ENCODE measurements around the gene SAPCD2. TPM values are rescaled to one million over a fixed set of nuclear protein-coding genes. Genes with fewer than 3 reads are reported as not detected.

Gene SAPCD2
- total and polyA plus RNA-seq, 2 of the 8 experiments (the other 6 are each of a cell fraction or from before 2014, with no cell fraction given) = 12.7 to 32.1 TPM

DNA sequence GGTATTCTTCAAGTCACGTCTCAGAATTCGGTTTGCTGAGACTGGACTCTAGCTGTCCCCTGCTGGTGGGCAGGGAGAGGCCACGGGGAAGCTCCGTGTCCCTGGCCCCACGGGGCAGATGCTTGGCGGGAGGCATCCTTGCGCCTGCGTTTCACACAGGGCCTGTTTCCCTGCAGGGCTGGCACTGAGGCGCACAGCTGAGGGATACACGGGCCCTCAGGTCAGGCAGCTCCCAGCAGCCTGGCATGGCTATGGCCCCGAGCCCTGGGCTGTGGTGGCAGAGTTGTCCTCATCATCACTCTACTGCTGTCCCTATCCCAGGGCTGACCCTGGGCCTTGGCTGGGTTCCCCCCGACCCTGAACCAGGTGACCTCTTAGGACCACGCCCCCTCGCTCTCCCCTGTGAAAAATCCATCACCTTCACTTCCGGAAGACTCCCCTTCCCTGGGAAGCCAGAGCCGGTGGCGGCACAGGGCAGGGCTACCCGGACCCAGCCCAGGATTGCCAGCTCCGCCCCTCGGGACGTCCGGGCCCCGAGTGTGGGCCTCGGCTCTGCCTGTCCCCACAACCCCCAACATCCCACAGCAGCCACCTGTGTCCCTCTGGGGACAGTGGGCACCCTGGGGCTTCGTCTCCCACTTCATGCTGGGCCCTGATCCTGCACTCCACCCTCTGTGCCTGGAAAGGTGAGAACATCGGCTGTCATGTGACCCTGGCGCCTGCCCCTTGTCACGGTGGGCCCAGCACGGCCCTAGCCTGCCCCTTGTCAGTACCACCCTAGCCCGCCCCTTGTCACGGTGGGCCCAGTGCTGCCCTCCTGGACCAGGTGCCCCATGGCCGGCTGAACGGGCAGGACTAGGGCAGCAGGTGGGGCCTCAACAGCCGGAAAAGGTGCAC lies 39.1 kb upstream of the SAPCD2 start:
- Histone ChIP-seq H3K56ac (replicated peaks; ENCODE audit: insufficient read length, low read depth, low read length) (no peak overlapping the region), H3K4me1 (replicated peaks in 1 of 4; ENCODE audit: control insufficient read depth in 3 of 4, insufficient read depth in 4 of 4, low read length in 3 of 4) (peaks cover 0 to 3% (median 0%) of the 10 kb centered on the region in 4 experiments; a peak in 1 of 7 replicates), H3K23ac (ENCODE audit: insufficient read length) (no peak overlapping the region), H3K4me2 (ENCODE audit: insufficient read depth in 1 of 2, low read depth in 2 of 2, low read length in 2 of 2) (no peak overlapping the region), H3K27me3 (replicated peaks in 1 of 4; ENCODE audit: control insufficient read depth in 3 of 4, extremely low read depth in 1 of 4, insufficient read depth in 3 of 4, low read length in 3 of 4) (peaks cover 6 to 18% (median 13%) of the 10 kb centered on the region in 4 experiments; a peak in 6 of 7 replicates), H2BK12ac (ENCODE audit: low read depth, low read length) (no peak overlapping the region), H3K27ac (ENCODE audit: low read depth, low read length) (no peak overlapping the region), H2BK120ac (replicated peaks; ENCODE audit: low read depth, low read length) (no peak overlapping the region), H2AFZ (ENCODE audit: low read length) (no peak overlapping the region), H4K5ac (ENCODE audit: insufficient read length, low read depth, low read length) (no peak overlapping the region), H3K4me3 (ENCODE audit: extremely low read depth in 1 of 4, insufficient read depth in 2 of 4, low read depth in 3 of 4, low read length in 4 of 4) (no peak overlapping the region), H3K18ac (ENCODE audit: extremely low read depth, low read length) (no peak overlapping the region), H3K9me3 (ENCODE audit: insufficient read depth in 2 of 2, low read depth in 1 of 2, low read length in 1 of 2) (no peaks in the 10 kb centered on the region), H2BK20ac (ENCODE audit: low read length) (no peak overlapping the region), H3K23me2 (ENCODE audit: low read depth, low read length) (no peaks in the 10 kb centered on the region; the same call in 1 of the 2 replicates), H3K14ac (ENCODE audit: insufficient read length) (no peak overlapping the region), H4K91ac (replicated peaks; ENCODE audit: insufficient read length, low read length) (no peak overlapping the region), H3K9ac (replicated peaks in 1 of 4; ENCODE audit: extremely low read depth in 1 of 4, low read depth in 3 of 4, low read length in 3 of 4) (no peak overlapping the region), H3K79me2 (ENCODE audit: control insufficient read depth in 1 of 2, insufficient read depth in 2 of 2, low read length in 2 of 2) (no peaks in the 10 kb centered on the region), H2AK5ac (ENCODE audit: low read depth, low read length) (no peak overlapping the region), H3K4ac (replicated peaks; ENCODE audit: insufficient read length, low read depth, low read length) (no peak overlapping the region), H4K20me1 (replicated peaks in 1 of 2; ENCODE audit: control insufficient read depth in 1 of 2, insufficient read depth in 2 of 2, low read length in 2 of 2) (no peaks in the 10 kb centered on the region), H2BK5ac (ENCODE audit: low read depth, low read length) (no peak overlapping the region), H2BK15ac (ENCODE audit: low read length) (no peak overlapping the region), H3K36me3 (ENCODE audit: control insufficient read depth in 2 of 4, insufficient read depth in 4 of 4, low read length in 3 of 4) (peaks cover 0 to 5% (median under 1%) of the 10 kb centered on the region in 4 experiments; a peak in 3 of 8 replicates), H3K79me1 (ENCODE audit: low read depth, low read length) (no peaks in the 10 kb centered on the region; the same call in 1 of the 2 replicates), H4K8ac (ENCODE audit: extremely low read depth, insufficient read depth, low read length) (no peak overlapping the region; the same call in 1 of the 2 replicates)
- ChIA-PET POLR2A (ENCODE audit: partially characterized antibody) (interaction anchor here (0.6 to 1.2 kb wide), 3 partner anchors 19 to 21 kb away, joined by 3 to 4 read pairs (median 3); no protein-coding TSS in a partner anchor), CTCF (ENCODE audit: partially characterized antibody) (interaction anchor here (0.7 to 1.4 kb wide), 4 partner anchors 11 to 178 kb away, joined by 3 to 6 read pairs (median 3); no protein-coding TSS in a partner anchor)
- TF ChIP-seq POLR2AphosphoS5 (IDR thresholded peaks at IDR 0.05; ENCODE audit: low read depth, low read length) (no peak), BACH1 (IDR thresholded peaks at IDR 0.05; ENCODE audit: low read length) (no peak), ATF3 (IDR thresholded peaks at IDR 0.05; ENCODE audit: insufficient read depth, low read depth, low read length) (no peak), RFX5 (IDR thresholded peaks at IDR 0.05; ENCODE audit: borderline replicate concordance, low read depth, low read length) (no peak), ZNF274 (IDR thresholded peaks at IDR 0.05; ENCODE audit: borderline replicate concordance, extremely low read depth, low read length) (no peak), TEAD4 (IDR thresholded peaks at IDR 0.05; ENCODE audit: low read depth, low read length) (no peak), JUND (IDR thresholded peaks at IDR 0.05; ENCODE audit: low read length) (no peak), HDAC6 (IDR thresholded peaks at IDR 0.05; ENCODE audit: low read depth, low read length) (no peak), BCL11A (IDR thresholded peaks at IDR 0.05; ENCODE audit: low read depth in 2 of 2, low read length in 2 of 2) (no peak), YY1 (IDR thresholded peaks at IDR 0.05; ENCODE audit: low read depth, low read length) (no peak), CBX8 (IDR thresholded peaks at IDR 0.05; ENCODE audit: borderline replicate concordance, low read depth, low read length) (no peak)
- 83% methylated on average over 32 of the region's 34 CpGs; no CpG with 5 or more reads in 1 of the 2 experiments for whole genome bisulfite sequencing, 2 experiments (ENCODE audit: extremely low coverage in 1 of 2, insufficient coverage in 1 of 2, insufficient read length in 1 of 2, insufficient replicate concordance in 2 of 2, low coverage in 1 of 2, low lambda C conversion rate in 2 of 2, missing lambda C conversion rate in 1 of 2)
- FAIRE-seq (no peak), DNase-seq (ENCODE audit: low read depth in 1 of 2, low spot score in 2 of 2) (no peak)
